ENCODE measurements around the gene TEX38.

TEX38 gene

DNA sequence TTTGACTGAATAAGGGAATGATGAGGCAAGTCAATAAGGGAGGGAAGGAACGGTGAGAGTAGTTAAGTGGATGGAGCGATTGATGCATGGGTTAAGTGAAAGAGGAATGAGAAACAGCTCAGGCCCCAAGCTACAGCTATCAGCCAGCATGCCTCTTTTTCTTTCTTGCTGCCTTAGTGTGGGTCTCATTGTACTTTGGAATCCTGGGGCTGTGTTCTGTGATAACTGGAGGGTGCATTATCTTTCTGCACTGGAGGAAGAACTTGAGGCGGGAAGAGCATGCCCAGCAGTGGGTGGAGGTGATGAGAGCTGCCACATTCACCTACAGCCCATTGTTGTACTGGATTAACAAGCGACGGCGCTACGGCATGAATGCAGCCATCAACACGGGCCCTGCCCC is 1.0 kb downstream of the TEX38 start:
- no peak for DNase-seq (ENCODE audit: low read depth, low spot score)
- ChIA-PET CTCF (no interaction called here), POLR2A (no interaction called here)
- H3K4me3 ChIP-seq (ENCODE audit: low read depth, low read length): no peak overlapping the region
- TF ChIP-seq, protein P1, sequence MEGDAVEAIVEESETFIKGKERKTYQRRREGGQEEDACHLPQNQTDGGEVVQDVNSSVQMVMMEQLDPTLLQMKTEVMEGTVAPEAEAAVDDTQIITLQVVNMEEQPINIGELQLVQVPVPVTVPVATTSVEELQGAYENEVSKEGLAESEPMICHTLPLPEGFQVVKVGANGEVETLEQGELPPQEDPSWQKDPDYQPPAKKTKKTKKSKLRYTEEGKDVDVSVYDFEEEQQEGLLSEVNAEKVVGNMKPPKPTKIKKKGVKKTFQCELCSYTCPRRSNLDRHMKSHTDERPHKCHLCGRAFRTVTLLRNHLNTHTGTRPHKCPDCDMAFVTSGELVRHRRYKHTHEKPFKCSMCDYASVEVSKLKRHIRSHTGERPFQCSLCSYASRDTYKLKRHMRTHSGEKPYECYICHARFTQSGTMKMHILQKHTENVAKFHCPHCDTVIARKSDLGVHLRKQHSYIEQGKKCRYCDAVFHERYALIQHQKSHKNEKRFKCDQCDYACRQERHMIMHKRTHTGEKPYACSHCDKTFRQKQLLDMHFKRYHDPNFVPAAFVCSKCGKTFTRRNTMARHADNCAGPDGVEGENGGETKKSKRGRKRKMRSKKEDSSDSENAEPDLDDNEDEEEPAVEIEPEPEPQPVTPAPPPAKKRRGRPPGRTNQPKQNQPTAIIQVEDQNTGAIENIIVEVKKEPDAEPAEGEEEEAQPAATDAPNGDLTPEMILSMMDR (IDR thresholded peaks at IDR 0.05; ENCODE audit: insufficient read depth, low read length, missing control alignments): no peak

DNA sequence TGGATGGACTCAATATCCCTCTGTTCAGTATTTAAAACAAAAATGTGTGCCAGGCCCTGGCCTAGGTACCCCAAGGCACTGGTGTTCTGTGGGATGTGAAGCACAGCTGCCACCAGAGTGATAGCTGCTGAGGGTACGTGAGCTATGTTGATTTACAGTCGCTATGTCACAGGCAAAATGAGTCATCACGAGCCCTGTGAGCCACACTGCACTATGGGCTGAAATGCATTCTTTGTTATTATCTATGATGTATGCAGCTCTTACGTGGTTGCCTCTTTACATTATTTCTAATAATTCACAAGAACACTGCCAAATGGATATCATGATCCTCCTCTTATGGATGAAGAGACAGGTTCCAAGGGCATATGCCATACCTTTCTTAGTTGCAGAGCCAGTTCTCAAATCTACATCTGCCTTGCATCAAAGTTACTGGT is 2.1 kb downstream of the TEX38 start:
- POLR2A ChIA-PET: no interaction called here
- DNase-seq (ENCODE audit: low read depth, low spot score): no peak

DNA sequence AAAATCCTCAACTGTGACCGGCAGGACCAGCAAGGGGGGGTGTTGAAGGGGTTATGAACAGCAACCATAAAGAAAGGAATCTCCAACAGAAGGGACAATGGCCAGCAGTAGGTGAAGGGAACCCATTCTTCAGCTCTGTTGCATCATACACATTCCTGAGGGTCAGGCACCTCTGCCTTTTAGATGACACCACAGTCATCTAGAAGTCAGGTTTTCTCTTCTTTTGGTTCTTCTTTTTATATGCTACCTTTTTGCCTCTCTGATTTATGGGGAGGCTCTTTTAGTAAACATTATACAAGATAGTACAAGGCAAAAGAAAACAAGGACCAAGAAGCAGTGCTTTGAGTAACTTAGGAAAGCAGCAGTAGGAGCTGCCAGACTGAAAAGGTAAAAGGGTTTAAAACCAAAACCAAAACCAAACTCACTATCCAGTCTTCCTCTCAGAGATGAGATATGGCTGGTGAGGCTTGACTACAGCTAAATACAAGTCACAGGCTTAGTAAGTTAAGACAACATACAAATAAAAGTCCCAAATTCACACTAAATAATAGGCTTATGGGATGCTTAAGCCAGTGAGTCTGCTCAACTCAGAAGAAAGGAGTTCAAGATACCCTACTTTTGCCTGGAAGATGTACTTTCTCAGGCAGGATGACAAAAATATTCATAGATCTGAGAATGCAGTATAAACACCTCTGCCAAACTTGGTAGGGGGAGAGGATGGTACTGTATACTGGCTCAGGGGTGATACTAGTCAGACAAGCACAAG is 4.1 kb downstream of the TEX38 start:
- ChIA-PET CTCF (interaction anchor here (1.1 to 1.8 kb wide), 2 partner anchors 20 to 143 kb away, joined by 3 to 4 read pairs; no protein-coding TSS in a partner anchor), POLR2A (interaction anchor here (0.5 kb wide), 1 partner anchor 15 kb away, joined by 6 read pairs; no protein-coding TSS in a partner anchor)
- DNase-seq (ENCODE audit: low read depth, low spot score): no peak
- TF ChIP-seq, protein P1 (IDR thresholded peaks at IDR 0.05; ENCODE audit: insufficient read depth, low read length, missing control alignments): no peak
- no peak overlapping the region for H3K4me3 ChIP-seq (ENCODE audit: low read depth, low read length)

More for the DNA sequence above, 2.1 kb downstream of the TEX38 start:
- TF ChIP-seq, protein P1 (IDR thresholded peaks at IDR 0.05; ENCODE audit: insufficient read depth, low read length, missing control alignments): no peak
- H3K4me3 ChIP-seq (ENCODE audit: low read depth, low read length): no peak overlapping the region
- CTCF ChIA-PET: interaction anchor here (1.1 to 1.2 kb wide), 2 partner anchors 24 to 519 kb away, joined by 3 read pairs; no protein-coding TSS in a partner anchor

DNA sequence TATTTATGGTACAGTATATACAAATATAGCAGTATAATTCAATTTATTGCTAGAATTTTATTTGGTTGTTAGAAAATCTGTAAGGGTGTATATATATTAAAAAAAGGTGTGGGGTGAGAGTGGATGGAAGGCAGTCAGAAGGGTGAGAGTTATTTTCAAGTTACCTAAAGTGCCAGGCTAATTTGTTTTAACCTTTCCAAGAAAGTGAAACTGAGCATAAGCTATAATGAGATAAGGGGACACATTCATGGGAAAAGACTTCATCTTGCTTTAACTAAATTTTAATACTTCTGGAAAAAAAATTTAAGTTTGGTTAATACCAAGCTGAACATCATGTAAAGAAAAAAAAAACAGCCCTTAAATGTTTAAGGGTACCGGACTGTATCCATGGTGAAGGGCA is 4.9 kb downstream of the TEX38 start:
- ChIA-PET POLR2A (no interaction called here), CTCF (interaction anchor here (0.7 to 1.8 kb wide), 4 partner anchors 8 to 144 kb away, joined by 3 to 4 read pairs (median 3); no protein-coding TSS in a partner anchor)
- no peak for DNase-seq (ENCODE audit: low read depth, low spot score)
- TF ChIP-seq, protein P1 (IDR thresholded peaks at IDR 0.05; ENCODE audit: insufficient read depth, low read length, missing control alignments): no peak
- H3K4me3 ChIP-seq (ENCODE audit: low read depth, low read length): no peak overlapping the region

DNA sequence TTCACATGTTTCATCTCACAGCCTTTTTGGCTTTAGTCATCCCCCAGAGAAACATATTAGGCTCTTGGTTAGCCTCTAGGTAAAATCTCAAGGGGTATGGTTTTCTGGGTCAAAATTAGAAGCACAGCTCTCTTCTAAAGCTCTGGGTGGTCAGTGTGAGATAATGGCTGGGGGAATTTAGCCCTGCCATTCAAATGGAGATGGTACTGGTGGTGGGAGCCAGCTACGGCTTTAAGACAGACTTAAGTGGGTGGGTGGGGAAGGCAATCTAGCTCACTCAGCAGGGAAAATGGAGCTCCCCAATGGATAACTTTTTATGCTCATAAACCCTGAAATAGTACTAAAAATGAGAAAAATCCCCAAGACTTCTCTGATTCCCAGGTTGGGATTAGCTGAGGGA is 5.7 kb downstream of the TEX38 start:
- H3K4me3 ChIP-seq (ENCODE audit: low read depth, low read length): no peak overlapping the region
- TF ChIP-seq, protein P1 (IDR thresholded peaks at IDR 0.05; ENCODE audit: insufficient read depth, low read length, missing control alignments): no peak
- POLR2A ChIA-PET: no interaction called here
- CTCF ChIA-PET: interaction anchor here (0.7 to 1.9 kb wide), 6 partner anchors 9 to 145 kb away, joined by 3 to 6 read pairs (median 4); no protein-coding TSS in a partner anchor
- DNase-seq (ENCODE audit: low read depth, low spot score): no peak

DNA sequence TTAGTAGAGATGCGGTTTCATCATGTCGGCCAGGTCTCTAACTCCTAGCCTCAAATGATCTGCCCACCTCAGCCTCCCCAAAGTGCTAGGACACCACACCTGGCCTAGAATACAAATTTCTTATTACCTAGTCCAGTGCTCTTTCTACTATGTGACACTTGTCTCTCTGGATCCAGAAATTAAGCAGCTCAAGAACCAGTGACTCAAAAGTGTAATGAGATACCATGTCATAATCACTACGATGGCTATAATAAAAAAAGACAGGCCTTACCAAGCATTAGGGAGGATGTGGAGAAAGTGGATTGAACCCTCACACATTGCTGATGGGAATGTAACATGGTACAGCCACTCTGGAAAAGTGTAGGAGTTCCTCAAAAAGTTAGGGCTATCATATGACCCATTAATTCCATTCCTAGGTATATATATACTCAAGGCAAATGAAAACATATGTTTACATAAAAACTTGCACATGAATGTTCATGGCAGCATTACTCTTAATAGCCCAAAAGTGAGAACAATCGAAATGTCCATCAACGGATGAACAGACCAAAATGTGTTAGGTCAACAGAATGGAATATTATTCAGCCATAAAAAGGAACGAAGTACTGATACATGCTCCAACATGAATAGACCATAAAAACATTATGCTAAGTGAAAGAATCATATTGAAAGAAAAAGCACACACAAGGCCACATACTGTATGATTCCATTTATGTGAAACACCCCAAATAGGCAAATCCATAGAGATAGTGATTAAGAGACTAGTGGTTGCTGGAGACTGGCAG is 8.3 kb downstream of the TEX38 start:
- ChIA-PET CTCF (interaction anchor here (1.5 kb wide), 1 partner anchor 11 kb away, joined by 3 read pairs; the partner anchor contains the start of gene ATPAF1), POLR2A (no interaction called here)
- DNase-seq (ENCODE audit: low read depth, low spot score): no peak
- H3K4me3 ChIP-seq (ENCODE audit: low read depth, low read length): no peak overlapping the region
- TF ChIP-seq, protein P1 (IDR thresholded peaks at IDR 0.05; ENCODE audit: insufficient read depth, low read length, missing control alignments): no peak
